ENCODE results near the gene CPPED1. TPM values are rescaled to one million over a fixed set of nuclear protein-coding genes. Genes with fewer than 3 reads are reported as not detected.

The CPPED1 gene
- 6.7 and 10.0 TPM in 2 replicates for total RNA-seq

GRCh38 chr16:12803203-12804093 lies at the start of gene CPPED1:
TSS of gene CPPED1 (minus strand) at chr16:12803887. CDS start at chr16:12803776, 111 bp downstream.

Other genes with a start within 250 kb of the CPPED1 start
- not detected in 2 replicates for gene SHISA9, start 97.7 kb upstream of the CPPED1 start, total RNA-seq